Small intestine (tissue), 7 donors: ENCODE results near the gene KIAA1328. TPM values are rescaled to one million over a fixed set of nuclear protein-coding genes. Genes with fewer than 3 reads are reported as not detected.

Experiments used
- DNase-seq, 2 donors: peaks; one replicate each; pipeline versions ENCODE4 v3.0.0 to v3.0.0-alpha.2; 2013
- FAIRE-seq: peaks from 2 replicates; lab custom pipeline; 2012; peaks lifted over from hg19 to GRCh38; lab: Jason Lieb, UNC
- H3K27ac ChIP-seq, 3 donors: one replicate each; pipeline ENCODE4 v1.5.1; 2013; ENCODE audit warnings: low read length in 2 of 3, mild to moderate bottlenecking in 2 of 3, control low read depth in 1 of 3, inconsistent platforms in 1 of 3, low read depth in 1 of 3, moderate library complexity in 1 of 3
- H3K27me3 ChIP-seq, 3 donors: one replicate each; pipeline ENCODE4 v1.6.1; 2013; ENCODE audit warnings: low read length in 3 of 3, inconsistent platforms in 1 of 3; ENCODE audit not compliant: control insufficient read depth in 3 of 3, insufficient read depth in 3 of 3
- H3K36me3 ChIP-seq, 3 donors: one replicate each; pipeline ENCODE4 v1.6.1; 2013; ENCODE audit warnings: low read length in 3 of 3, inconsistent platforms in 1 of 3, low read depth in 1 of 3, mild to moderate bottlenecking in 1 of 3, moderate library complexity in 1 of 3; ENCODE audit not compliant: control insufficient read depth in 3 of 3, insufficient read depth in 2 of 3
- H3K4me1 ChIP-seq, 3 donors: one replicate each; pipeline ENCODE4 v1.6.1; 2013; ENCODE audit warnings: low read length in 2 of 3, inconsistent platforms in 1 of 3, low read depth in 1 of 3, mild to moderate bottlenecking in 1 of 3, moderate library complexity in 1 of 3; ENCODE audit not compliant: control insufficient read depth in 3 of 3, insufficient read depth in 2 of 3
- H3K4me3 ChIP-seq, 3 donors: one replicate each; pipeline ENCODE4 v1.5.1; 2013; ENCODE audit warnings: low read length in 3 of 3, control low read depth in 1 of 3, inconsistent platforms in 1 of 3, low read depth in 1 of 3, mild to moderate bottlenecking in 1 of 3, moderate library complexity in 1 of 3
- H3K9me3 ChIP-seq, 2 donors: one replicate each; pipeline ENCODE4 v1.6.1; 2013; ENCODE audit warnings: low read depth in 1 of 2, low read length in 1 of 2; ENCODE audit not compliant: control insufficient read depth in 2 of 2, insufficient read depth in 1 of 2
- WGBS, 3 donors: extraction: QIAGEN DNeasy Blood & Tissue Kit; methylation state at CpG; one replicate each; pipeline ENCODE4 v1.1.7; 2013; 5-methylcytosine and 5-hydroxymethylcytosine counted together
- polyA plus RNA-seq, 4 donors: library from polyadenylated mRNA; stranded (reverse) in 3 of 4; unstranded in 1 of 4; fragments of 200-250 nt in 3 of 4; fragments of 120-200 nt in 1 of 4; gene quantifications; one replicate each; pipeline versions ENCODE4 v1.2.1 to v1.2.3, GENCODE V29; 2013
- donor health status: healthy with polysubstance abuse.
- donor health status: control.
- donor health status: control.
- donor health status: Bipolar disorder and iron deficiency.
- donor health status: healthy.

Gene KIAA1328
- polyA plus RNA-seq, 4 donors = 1.8 to 6.8 (median 2.6) TPM

DNA sequence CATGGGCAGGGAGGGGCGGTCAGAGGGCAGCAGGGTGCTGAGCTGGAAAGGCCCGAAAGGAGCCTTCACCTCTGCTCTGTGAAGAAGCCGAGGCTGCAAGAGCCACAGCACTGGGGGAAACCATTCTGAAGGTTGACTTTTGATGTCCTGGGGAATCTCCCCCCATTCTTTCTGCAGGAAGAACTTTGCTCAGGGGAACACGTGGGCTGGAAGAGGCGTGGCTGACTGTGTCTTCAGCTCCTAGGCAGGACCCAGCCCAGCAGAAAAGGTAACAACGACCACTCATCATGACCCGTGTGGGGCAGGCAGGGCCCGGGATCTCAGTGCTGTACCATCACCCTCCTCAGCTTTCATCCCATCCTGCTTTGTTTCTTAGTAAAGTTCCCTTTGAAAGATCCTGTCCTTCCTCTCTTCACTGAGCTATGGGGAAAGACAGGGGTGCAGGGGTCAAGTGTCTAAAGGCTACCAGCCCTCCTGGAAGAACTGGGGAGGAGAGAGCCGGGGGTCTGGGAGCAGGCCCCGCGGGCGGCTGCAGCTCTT lies 424.0 kb downstream of the KIAA1328 start:
- Histone ChIP-seq H3K4me1 (peaks cover 0 to 28% (median 0%) of the 10 kb centered on the region in 3 donors), H3K4me3 (peak overlapping the region in 1 of 3 donors; percentile 58), H3K27me3 (peaks cover 0 to 14% (median 11%) of the 10 kb centered on the region in 3 donors), H3K27ac (peak overlapping the region in 1 of 3 donors; percentile 42), H3K9me3 (no peaks in the 10 kb centered on the region), H3K36me3 (peaks cover 0 to 15% (median 0%) of the 10 kb centered on the region in 3 donors)
- 23 to 53% (median 35%) methylated on average over 12 of the region's 12 CpGs for WGBS, 3 donors
- FAIRE-seq (no peak), DNase-seq (peak; percentile 26 to 84)

DNA sequence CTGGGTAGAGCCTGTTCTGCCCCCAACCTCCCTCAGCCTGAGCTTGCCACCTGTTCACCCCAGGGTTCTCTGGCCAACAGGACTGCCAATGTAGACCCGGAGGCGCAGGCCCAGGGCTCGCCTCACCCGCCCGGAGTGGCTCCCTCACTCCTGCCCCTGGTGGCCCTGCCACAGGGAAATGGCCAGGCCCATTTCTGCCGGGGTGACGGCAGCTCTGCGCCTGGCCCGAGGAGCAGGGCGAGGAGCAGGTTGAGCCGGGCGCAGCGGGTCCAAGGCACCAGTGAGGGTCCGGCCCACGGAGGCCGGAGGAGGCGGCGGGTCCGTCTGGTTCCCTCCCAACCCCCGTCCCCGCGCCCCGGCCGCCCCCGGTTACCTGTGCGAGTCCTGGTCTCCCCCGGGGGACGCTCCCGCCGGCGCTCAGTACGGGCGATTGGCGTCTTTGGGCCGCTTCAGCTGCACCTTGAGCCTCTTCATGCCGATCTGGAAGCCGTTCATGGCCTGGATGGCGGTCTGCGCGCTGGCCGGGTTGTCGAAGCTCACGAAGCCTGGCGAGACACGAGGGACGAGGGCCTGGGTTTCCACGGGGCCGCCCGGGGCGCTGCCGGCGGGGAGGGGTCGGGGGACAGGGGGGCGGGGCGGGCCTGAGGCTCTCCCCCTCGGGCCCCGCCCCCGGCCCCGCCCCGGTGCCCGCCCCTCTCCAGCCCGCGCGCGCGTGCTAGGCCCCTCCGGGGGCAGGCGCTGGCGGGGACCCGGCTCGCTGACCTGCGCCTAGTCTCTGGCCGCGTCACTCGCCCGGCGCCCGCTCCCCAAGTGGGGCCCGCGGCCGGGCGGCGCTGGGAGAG lies 424.7 kb downstream of the KIAA1328 start:
- H3K27me3 ChIP-seq = peaks cover 0 to 14% (median 12%) of the 10 kb centered on the region in 3 donors
- peak overlapping the region in 1 of 3 donors; percentile 45 for H3K27ac ChIP-seq
- peak overlapping the region in 2 of 3 donors; percentile 47 to 58 for H3K4me3 ChIP-seq
- no peak for FAIRE-seq
- peaks cover 0 to 12% (median 0%) of the 10 kb centered on the region in 3 donors for H3K36me3 ChIP-seq
- H3K4me1 ChIP-seq = peaks cover 0 to 28% (median 0%) of the 10 kb centered on the region in 3 donors
- peak; percentile 17 to 74 for DNase-seq
- no peaks in the 10 kb centered on the region for H3K9me3 ChIP-seq
- 2 to 7% (median 4%) methylated on average over 45 to 83 of the region's 83 CpGs for WGBS, 3 donors

DNA sequence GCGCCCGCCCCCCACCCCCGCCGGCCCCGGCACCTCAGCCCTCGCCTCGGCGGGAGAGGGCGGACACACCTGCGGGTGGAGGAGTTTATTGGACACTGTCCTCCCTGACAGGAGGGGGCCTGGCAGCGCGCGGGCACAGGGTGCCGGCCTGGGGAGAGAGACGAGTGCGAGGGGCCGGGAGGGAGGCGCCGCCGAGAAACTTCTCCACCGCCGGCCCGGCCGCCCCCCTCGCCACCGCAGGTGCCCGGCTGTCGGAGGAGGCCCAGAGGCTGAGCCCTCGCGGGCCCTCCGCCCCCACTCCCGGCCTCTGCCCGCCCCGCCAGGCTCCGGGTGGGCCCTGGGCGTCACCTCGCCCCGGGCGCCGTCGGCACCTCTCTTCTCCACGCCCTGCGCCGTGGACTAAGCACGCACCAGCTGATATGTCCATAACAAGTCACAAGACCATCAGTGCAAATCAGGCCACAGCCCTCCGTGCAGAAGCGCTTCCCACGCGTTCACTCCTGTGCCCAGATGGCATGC lies 425.4 kb downstream of the KIAA1328 start:
- DNase-seq = peak; percentile 11 to 77
- Histone ChIP-seq H3K27me3 (peaks cover 0 to 14% (median 14%) of the 10 kb centered on the region in 3 donors), H3K4me3 (peak overlapping the region in 2 of 3 donors; percentile 32 to 47), H3K9me3 (no peaks in the 10 kb centered on the region), H3K36me3 (peaks cover 0 to 7% (median 0%) of the 10 kb centered on the region in 3 donors), H3K4me1 (peaks cover 0 to 28% (median 0%) of the 10 kb centered on the region in 3 donors), H3K27ac (peak overlapping the region in 1 of 3 donors; percentile 45)
- 6 to 12% (median 6%) methylated on average over 19 to 49 of the region's 49 CpGs for WGBS, 3 donors
- FAIRE-seq = no peak

DNA sequence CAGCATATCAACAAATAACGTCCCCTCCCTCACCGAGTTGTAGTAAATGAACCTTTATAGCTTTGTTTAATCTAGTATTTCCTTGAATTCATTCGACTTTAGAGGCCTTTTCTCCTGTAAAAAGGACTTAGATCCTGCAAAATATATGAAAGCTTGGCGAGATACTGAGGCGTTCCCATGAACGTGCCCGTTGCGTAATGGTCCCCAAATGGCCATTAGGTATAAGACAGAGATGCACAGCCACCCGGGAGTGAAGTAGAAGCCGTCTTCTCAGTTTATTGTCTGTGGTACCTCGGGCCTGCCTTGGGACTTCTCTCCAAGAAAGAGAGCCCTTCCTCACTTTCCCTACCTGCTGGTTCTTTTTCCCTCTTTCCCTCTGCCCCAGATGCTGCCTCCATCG lies 426.0 kb downstream of the KIAA1328 start:
- Histone ChIP-seq H3K4me3 (no peak overlapping the region), H3K27ac (no peak overlapping the region), H3K4me1 (peaks cover 0 to 22% (median 0%) of the 10 kb centered on the region in 3 donors), H3K36me3 (peaks cover 0 to 2% (median 0%) of the 10 kb centered on the region in 3 donors), H3K9me3 (no peaks in the 10 kb centered on the region), H3K27me3 (peaks cover 0 to 14% (median 14%) of the 10 kb centered on the region in 3 donors)
- 63 to 70% (median 69%) methylated on average over 12 of the region's 12 CpGs for WGBS, 3 donors
- no peak for FAIRE-seq
- no peak for DNase-seq

DNA sequence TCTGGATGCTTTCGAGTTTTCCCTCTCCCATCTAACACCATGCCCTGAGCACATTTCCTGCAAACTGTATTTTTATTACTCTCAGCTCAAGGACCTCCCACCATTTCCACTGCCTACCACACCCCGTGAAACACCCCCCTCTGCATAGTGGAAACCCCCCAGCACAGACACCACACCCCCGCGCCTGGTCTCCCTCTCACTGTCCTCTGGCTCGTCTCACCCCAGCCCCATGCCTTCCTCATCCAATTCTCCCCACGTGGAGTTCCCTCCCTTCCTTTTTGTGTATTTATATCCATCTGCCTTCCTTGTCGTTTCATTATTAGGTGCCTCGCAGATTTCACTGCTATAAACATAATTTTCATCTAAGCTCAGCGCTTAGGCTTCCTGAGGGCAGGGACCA lies 429.2 kb downstream of the KIAA1328 start:
- no peaks in the 10 kb centered on the region for H3K9me3 ChIP-seq
- H3K27ac ChIP-seq = no peak overlapping the region
- DNase-seq (no peak), FAIRE-seq (no peak)
- H3K27me3 ChIP-seq = peaks cover 0 to 10% (median 8%) of the 10 kb centered on the region in 3 donors
- 39 to 52% (median 42%) methylated on average over 9 of the region's 9 CpGs for WGBS, 3 donors
- no peaks in the 10 kb centered on the region for H3K36me3 ChIP-seq
- no peak overlapping the region for H3K4me3 ChIP-seq
- no peaks in the 10 kb centered on the region for H3K4me1 ChIP-seq

DNA sequence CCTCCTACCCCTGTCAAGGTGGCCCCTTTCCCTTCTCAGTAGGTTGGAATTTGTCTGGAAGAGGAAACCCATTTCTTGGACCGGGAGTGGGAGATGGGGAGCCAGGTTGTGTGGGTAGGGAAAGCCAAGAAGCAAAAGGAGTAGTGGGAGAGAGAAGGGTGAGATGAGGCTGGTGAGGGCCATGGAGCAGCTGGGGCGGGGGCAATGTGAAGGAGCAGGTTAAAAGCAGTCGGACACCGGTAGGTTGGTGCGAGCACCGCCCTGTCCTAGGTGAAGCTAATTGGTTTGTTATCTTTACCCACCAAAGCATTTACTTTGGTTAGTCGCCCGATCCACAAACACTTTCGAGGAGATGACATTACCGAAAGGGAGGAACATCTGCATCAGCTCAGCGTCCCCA lies 429.9 kb downstream of the KIAA1328 start:
- Histone ChIP-seq H3K9me3 (no peaks in the 10 kb centered on the region), H3K4me3 (no peak overlapping the region), H3K36me3 (no peaks in the 10 kb centered on the region), H3K27ac (no peak overlapping the region), H3K27me3 (peaks cover 0 to 10% (median 8%) of the 10 kb centered on the region in 3 donors), H3K4me1 (no peaks in the 10 kb centered on the region)
- 26 to 47% (median 36%) methylated on average over 11 of the region's 11 CpGs for WGBS, 3 donors
- FAIRE-seq (no peak), DNase-seq (no peak)

DNA sequence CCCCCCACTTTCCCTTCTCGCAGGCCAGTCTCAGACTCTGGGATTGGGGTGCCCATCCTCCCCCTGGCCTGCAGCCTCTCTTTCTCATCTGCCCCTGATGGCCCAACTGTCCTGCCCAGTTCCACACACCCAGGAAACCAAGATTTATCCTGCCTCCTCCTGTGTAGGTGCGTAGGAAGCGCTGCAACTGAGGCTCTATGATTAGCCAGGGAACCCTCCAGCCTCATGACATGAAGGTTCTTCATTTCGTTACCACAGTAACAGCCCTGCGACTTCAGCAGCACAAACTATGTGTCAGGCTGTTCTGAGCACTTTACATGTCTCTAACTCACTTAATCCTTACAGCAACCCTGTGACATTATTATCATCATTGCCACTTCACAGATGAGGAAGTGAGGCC lies 430.8 kb downstream of the KIAA1328 start:
- no peak for FAIRE-seq
- 56 to 74% (median 65%) methylated on average over 5 of the region's 5 CpGs for WGBS, 3 donors
- H3K27ac ChIP-seq = no peak overlapping the region
- H3K4me3 ChIP-seq = no peak overlapping the region
- H3K36me3 ChIP-seq = no peaks in the 10 kb centered on the region
- no peaks in the 10 kb centered on the region for H3K9me3 ChIP-seq
- H3K27me3 ChIP-seq = peaks cover 0 to 10% (median 4%) of the 10 kb centered on the region in 3 donors
- DNase-seq = no peak
- no peaks in the 10 kb centered on the region for H3K4me1 ChIP-seq

DNA sequence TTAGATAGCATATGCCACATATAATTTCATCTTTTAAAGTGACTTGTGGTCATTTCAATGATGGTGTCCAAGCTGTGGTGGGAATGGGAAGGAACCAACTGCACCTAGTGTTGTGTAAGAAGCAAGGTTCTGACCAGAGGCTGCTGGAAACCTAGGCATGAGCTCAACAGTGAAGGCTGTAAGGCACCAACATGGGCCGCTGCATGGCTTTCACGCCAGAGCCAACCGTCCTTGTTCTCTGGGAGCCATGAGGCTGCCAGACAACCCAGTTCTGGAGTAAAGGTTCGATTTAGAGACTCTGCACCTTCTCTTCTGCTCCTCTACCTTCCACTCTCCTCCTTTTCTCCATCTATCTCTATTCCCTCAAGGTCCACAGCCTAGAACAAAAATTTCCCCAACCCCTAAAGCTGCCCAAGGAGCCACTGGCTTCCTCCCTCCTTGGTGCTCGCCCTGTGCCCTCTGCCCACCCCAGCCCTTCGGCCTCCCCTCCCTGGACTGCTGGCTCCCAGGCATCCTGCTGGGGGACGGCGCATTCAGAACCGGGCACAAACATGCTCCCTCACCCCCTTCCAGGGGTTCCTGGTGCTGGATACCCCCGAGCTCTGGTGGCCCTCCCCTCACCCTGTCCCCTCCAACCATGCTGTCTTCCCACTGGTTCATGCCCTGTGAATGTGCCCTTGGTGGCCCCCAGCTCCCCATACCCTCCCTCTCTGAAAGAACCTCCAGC lies 431.6 kb downstream of the KIAA1328 start:
- H3K36me3 ChIP-seq = no peaks in the 10 kb centered on the region
- H3K4me1 ChIP-seq = no peaks in the 10 kb centered on the region
- H3K27me3 ChIP-seq = peaks cover 0 to 10% (median 3%) of the 10 kb centered on the region in 3 donors
- H3K9me3 ChIP-seq = no peaks in the 10 kb centered on the region
- DNase-seq (no peak), FAIRE-seq (no peak)
- no peak overlapping the region for H3K4me3 ChIP-seq
- WGBS, 3 donors = 69 to 73% (median 72%) methylated on average over 9 to 10 of the region's 10 CpGs
- H3K27ac ChIP-seq = no peak overlapping the region
